Mesenchymal stem cell (in vitro differentiated cells and primary cell): ENCODE data around the gene ANGPTL8.

Experiments used
- DNase-seq: peaks from one replicate; pipeline ENCODE4 v3.0.0-alpha.2; 2013
- H2AFZ ChIP-seq: one replicate; pipeline ENCODE4 v1.6.1; 2013; ENCODE audit warnings: low read depth, mild to moderate bottlenecking, control low read depth, inconsistent platforms, low read length, moderate library complexity
- H2AK5ac ChIP-seq: 2 replicates; pipeline ENCODE4 v1.6.1; 2013; ENCODE audit warnings: low read length, moderate library complexity, mild to moderate bottlenecking, inconsistent platforms; ENCODE audit not compliant: severe bottlenecking
- H2BK120ac ChIP-seq: one replicate; pipeline ENCODE4 v1.6.1; 2013; ENCODE audit warnings: low read depth, mild to moderate bottlenecking, inconsistent platforms, low read length, moderate library complexity
- H2BK12ac ChIP-seq, 2 experiments: one replicate each; pipeline ENCODE4 v1.6.1; 2013; ENCODE audit warnings: inconsistent platforms in 2 of 2, low read length in 2 of 2, mild to moderate bottlenecking in 2 of 2, moderate library complexity in 2 of 2, control low read depth in 1 of 2
- H2BK15ac ChIP-seq: one replicate; pipeline ENCODE4 v1.6.1; 2013; ENCODE audit warnings: mild to moderate bottlenecking, low read depth, inconsistent platforms; ENCODE audit not compliant: poor library complexity, severe bottlenecking
- H2BK5ac ChIP-seq: 2 replicates; pipeline ENCODE4 v1.6.1; 2013; ENCODE audit warnings: low read depth, mild to moderate bottlenecking, low read length, control low read depth, inconsistent platforms; ENCODE audit not compliant: poor library complexity, severe bottlenecking
- H3K14ac ChIP-seq, 2 experiments: one replicate each; pipeline ENCODE4 v1.6.1; 2013; ENCODE audit warnings: inconsistent platforms in 2 of 2, low read length in 2 of 2, control low read depth in 1 of 2, mild to moderate bottlenecking in 1 of 2, moderate library complexity in 1 of 2
- H3K18ac ChIP-seq, 2 experiments: one replicate each; pipeline ENCODE4 v1.6.1; 2013; ENCODE audit warnings: inconsistent platforms in 2 of 2, low read length in 2 of 2, control low read depth in 1 of 2, low read depth in 1 of 2, mild to moderate bottlenecking in 1 of 2
- H3K23ac ChIP-seq, 2 experiments: one replicate each; pipeline ENCODE4 v1.6.1; 2013; ENCODE audit warnings: inconsistent platforms in 2 of 2, low read length in 2 of 2, mild to moderate bottlenecking in 2 of 2, moderate library complexity in 2 of 2, control low read depth in 1 of 2
- H3K27ac ChIP-seq: 2 replicates; pipeline ENCODE4 v1.5.1; 2013; ENCODE audit warnings: mild to moderate bottlenecking, moderate library complexity, low read length, control low read depth, inconsistent platforms; ENCODE audit not compliant: poor library complexity, severe bottlenecking
- H3K27me3 ChIP-seq, 2 experiments: 2 replicates each; pipeline versions ENCODE4 v1.6.1 to v1.7.0; 2013; ENCODE audit warnings: low read length in 2 of 2, mild to moderate bottlenecking in 2 of 2, moderate library complexity in 2 of 2, control low read depth in 1 of 2, inconsistent platforms in 1 of 2; ENCODE audit not compliant: control insufficient read depth in 1 of 2, insufficient read depth in 1 of 2
- H3K36me3 ChIP-seq, 2 experiments: 2 replicates each; pipeline versions ENCODE4 v1.6.1 to v1.7.0; 2013; ENCODE audit warnings: low read length in 2 of 2, control low read depth in 1 of 2, inconsistent platforms in 1 of 2, low read depth in 1 of 2, mild to moderate bottlenecking in 1 of 2; ENCODE audit not compliant: insufficient read depth in 2 of 2, control insufficient read depth in 1 of 2
- H3K4ac ChIP-seq, 2 experiments: one replicate each; pipeline ENCODE4 v1.6.1; 2013; ENCODE audit warnings: inconsistent platforms in 2 of 2, low read length in 2 of 2, mild to moderate bottlenecking in 2 of 2, moderate library complexity in 2 of 2, control low read depth in 1 of 2, low read depth in 1 of 2
- H3K4me1 ChIP-seq: 2 replicates; pipeline ENCODE4 v1.6.1; 2013; ENCODE audit warnings: low read depth, low read length, control low read depth; ENCODE audit not compliant: control insufficient read depth, insufficient read depth
- H3K4me2 ChIP-seq: 2 replicates; pipeline ENCODE4 v1.6.1; 2013; ENCODE audit warnings: low read length, mild to moderate bottlenecking, inconsistent platforms; ENCODE audit not compliant: poor library complexity, severe bottlenecking
- H3K4me3 ChIP-seq, 2 experiments: 2 replicates each; pipeline versions ENCODE4 v1.5.1 to v1.7.0; 2013; ENCODE audit warnings: low read length in 2 of 2, mild to moderate bottlenecking in 2 of 2, control low read depth in 1 of 2, low read depth in 1 of 2; ENCODE audit not compliant: insufficient read depth in 1 of 2
- H3K79me1 ChIP-seq: replicated peaks from 2 replicates; pipeline ENCODE4 v1.6.1; 2013; ENCODE audit warnings: mild to moderate bottlenecking, control low read depth, low read length, inconsistent platforms; ENCODE audit not compliant: poor library complexity, severe bottlenecking
- H3K9ac ChIP-seq: 2 replicates; pipeline ENCODE4 v1.7.0; 2013; ENCODE audit warnings: mild to moderate bottlenecking, low read length, moderate library complexity
- H3K9me3 ChIP-seq: 2 replicates; pipeline ENCODE4 v1.7.0; 2013; ENCODE audit warnings: mild to moderate bottlenecking, low read length; ENCODE audit not compliant: control insufficient read depth
- H4K8ac ChIP-seq: one replicate; pipeline ENCODE4 v1.6.1; 2013; ENCODE audit warnings: inconsistent platforms, mild to moderate bottlenecking, low read length, moderate library complexity
- H4K91ac ChIP-seq: one replicate; pipeline ENCODE4 v1.6.1; 2013; ENCODE audit warnings: mild to moderate bottlenecking, low read length, inconsistent platforms
- WGBS: methylation state at CpG from one replicate; pipeline ENCODE4 v1.1.7; 2013; ENCODE audit warnings: mixed read lengths; 5-methylcytosine and 5-hydroxymethylcytosine counted together

The ANGPTL8 gene

GRCh38 chr19:11223200-11223599, 16.2 kb upstream of the ANGPTL8 start:
- Histone ChIP-seq H3K79me1 (no peaks in the 10 kb centered on the region), H3K27me3 (no peaks in the 10 kb centered on the region), H2AK5ac (no peak overlapping the region), H3K9me3 (peaks cover 27% of the 10 kb centered on the region), H3K4me2 (no peak overlapping the region), H3K4me1 (no peaks in the 10 kb centered on the region), H3K14ac (no peak overlapping the region), H4K8ac (no peak overlapping the region), H3K4me3 (no peak overlapping the region), H4K91ac (no peak overlapping the region), H2BK12ac (no peak overlapping the region), H2BK5ac (no peak overlapping the region), H3K23ac (no peak overlapping the region), H2BK120ac (no peak overlapping the region), H2BK15ac (no peak overlapping the region), H3K18ac (no peak overlapping the region), H2AFZ (no peak overlapping the region), H3K36me3 (peaks cover 46 to 50% of the 10 kb centered on the region in 2 experiments), H3K4ac (no peak overlapping the region), H3K27ac (no peak overlapping the region), H3K9ac (no peak overlapping the region)
- no CpG with 5 or more reads among the region's 3 CpGs for WGBS
- no peak for DNase-seq

DNA sequence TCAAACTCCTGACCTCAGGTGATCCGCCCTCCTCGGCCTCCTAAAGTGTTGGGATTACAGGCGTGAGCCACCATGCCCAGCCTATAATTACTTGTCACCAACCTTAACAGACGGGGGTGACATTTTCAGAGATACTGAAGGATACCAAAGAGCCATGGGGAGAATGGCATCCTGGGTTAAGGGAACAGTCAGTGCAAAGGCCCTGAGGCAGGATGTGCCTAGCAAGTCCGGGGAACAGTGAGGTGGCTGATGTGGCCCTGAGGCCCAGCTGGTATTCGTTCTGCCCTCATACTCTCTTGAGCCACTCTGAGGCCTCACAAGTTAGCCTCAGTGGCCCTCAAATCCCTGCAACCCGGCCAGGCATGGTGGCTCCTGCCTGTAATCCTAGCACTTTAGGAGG, 15.0 kb upstream of the ANGPTL8 start:
- 96% methylated on average over 5 of the region's 7 CpGs for WGBS
- H3K18ac ChIP-seq = no peak overlapping the region
- no peak overlapping the region for H2BK120ac ChIP-seq

GRCh38 chr19:11225172-11225571, 14.2 kb upstream of the ANGPTL8 start:
- no peak overlapping the region for H3K4me2 ChIP-seq
- H3K9me3 ChIP-seq = peaks cover 23% of the 10 kb centered on the region
- H2AFZ ChIP-seq = no peak overlapping the region
- 98% methylated on average over 4 of the region's 5 CpGs for WGBS
- no peak overlapping the region for H4K91ac ChIP-seq
- H3K27me3 ChIP-seq = no peaks in the 10 kb centered on the region
- no peak overlapping the region for H2AK5ac ChIP-seq
- no peak overlapping the region for H2BK5ac ChIP-seq
- DNase-seq = no peak
- H2BK12ac ChIP-seq = no peak overlapping the region
- no peak overlapping the region for H2BK120ac ChIP-seq
- H3K4me3 ChIP-seq = no peak overlapping the region
- H4K8ac ChIP-seq = no peak overlapping the region
- H3K18ac ChIP-seq = no peak overlapping the region
- H2BK15ac ChIP-seq = no peak overlapping the region
- no peak overlapping the region for H3K14ac ChIP-seq
- H3K9ac ChIP-seq = no peak overlapping the region
- H3K27ac ChIP-seq = no peak overlapping the region
- no peaks in the 10 kb centered on the region for H3K79me1 ChIP-seq
- H3K4ac ChIP-seq = no peak overlapping the region
- H3K23ac ChIP-seq = no peak overlapping the region
- H3K36me3 ChIP-seq = peaks cover 43 to 48% of the 10 kb centered on the region in 2 experiments
- no peaks in the 10 kb centered on the region for H3K4me1 ChIP-seq

More for the DNA sequence above, 15.0 kb upstream of the ANGPTL8 start:
- H2BK5ac ChIP-seq = no peak overlapping the region
- no peak overlapping the region for H2BK15ac ChIP-seq
- no peaks in the 10 kb centered on the region for H3K79me1 ChIP-seq
- no peak overlapping the region for H3K9ac ChIP-seq
- H4K91ac ChIP-seq = no peak overlapping the region
- H3K9me3 ChIP-seq = peaks cover 27% of the 10 kb centered on the region
- H2AFZ ChIP-seq = no peak overlapping the region
- no peak overlapping the region for H3K4ac ChIP-seq
- peak overlapping the region in 1 of 2 experiments; percentile 25 for H2BK12ac ChIP-seq
- H3K23ac ChIP-seq = no peak overlapping the region
- peaks cover 46 to 51% of the 10 kb centered on the region in 2 experiments for H3K36me3 ChIP-seq
- no peak overlapping the region for H3K4me3 ChIP-seq
- H3K27me3 ChIP-seq = no peaks in the 10 kb centered on the region
- H2AK5ac ChIP-seq = no peak overlapping the region
- DNase-seq = no peak
- no peak overlapping the region for H3K4me2 ChIP-seq
- no peak overlapping the region for H4K8ac ChIP-seq
- H3K4me1 ChIP-seq = no peaks in the 10 kb centered on the region
- no peak overlapping the region for H3K27ac ChIP-seq
- no peak overlapping the region for H3K14ac ChIP-seq

DNA sequence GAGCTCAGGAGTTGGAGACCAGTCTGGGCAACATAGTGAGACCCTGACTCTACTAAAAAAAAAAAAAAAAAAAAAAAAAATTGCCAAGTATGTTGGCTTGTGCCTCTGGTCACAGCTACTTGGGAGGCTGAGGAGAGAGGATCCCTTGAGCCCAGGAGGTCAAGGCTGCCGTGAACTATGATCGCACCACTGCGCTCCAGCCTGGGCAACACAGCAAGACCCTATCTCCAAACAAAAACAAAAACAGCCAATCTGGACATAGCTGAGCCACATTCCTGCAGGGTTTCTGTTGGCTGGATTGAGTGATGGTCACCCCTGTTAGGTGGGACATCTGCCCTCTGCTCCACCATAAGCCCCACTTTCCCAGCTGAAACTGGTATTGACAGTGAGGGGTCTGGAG, 13.6 kb upstream of the ANGPTL8 start:
- Histone ChIP-seq H3K18ac (no peak overlapping the region), H3K9me3 (peaks cover 18% of the 10 kb centered on the region), H2AK5ac (no peak overlapping the region), H3K27me3 (no peaks in the 10 kb centered on the region), H3K4ac (no peak overlapping the region), H3K4me1 (no peaks in the 10 kb centered on the region), H3K36me3 (peaks cover 43 to 54% of the 10 kb centered on the region in 2 experiments), H3K4me2 (no peak overlapping the region), H4K91ac (no peak overlapping the region), H2BK5ac (no peak overlapping the region), H2BK120ac (no peak overlapping the region), H2BK15ac (no peak overlapping the region), H4K8ac (no peak overlapping the region), H3K4me3 (no peak overlapping the region), H3K14ac (no peak overlapping the region), H3K23ac (no peak overlapping the region), H2AFZ (no peak overlapping the region), H2BK12ac (no peak overlapping the region), H3K27ac (no peak overlapping the region), H3K79me1 (no peaks in the 10 kb centered on the region), H3K9ac (no peak overlapping the region)
- DNase-seq = no peak
- WGBS = 100% methylated on average over 1 of the region's 3 CpGs
